HL-60 (cell line): ENCODE measurements around the gene STRA8.

Experiments used
- DNase-seq, 2 experiments: peaks; one replicate each; pipeline ENCODE4 v3.0.0-alpha.2; 2010 to 2020; ENCODE audit warnings: low read depth in 1 of 2, low spot score in 1 of 2
- H3K27ac ChIP-seq: fragments of 250-450 bp; sonication (Bioruptor Pico); replicated peaks from 2 replicates; pipeline ENCODE4 v1.5.1; 2020; ENCODE audit warnings: mild to moderate bottlenecking, moderate library complexity
- H3K27me3 ChIP-seq: fragments of 250-450 bp; sonication (Bioruptor Pico); 2 replicates; pipeline ENCODE4 v1.5.1; 2021; ENCODE audit warnings: mild to moderate bottlenecking, moderate library complexity; ENCODE audit not compliant: insufficient read depth, poor library complexity, severe bottlenecking
- H3K4me3 ChIP-seq: replicated peaks from 2 replicates; pipeline ENCODE4 v1.5.1; 2011; ENCODE audit warnings: mild to moderate bottlenecking, control low read depth, low read length; ENCODE audit not compliant: insufficient read depth
- CTCF ChIP-seq: IDR thresholded peaks from one replicate; pipeline ENCODE4 v1.5.1; 2011; ENCODE audit warnings: low read length, control low read depth, inconsistent platforms; ENCODE audit not compliant: insufficient read depth
- GABPA ChIP-seq: IDR thresholded peaks from 2 replicates; pipeline ENCODE4 v1.6.1; 2012; ENCODE audit warnings: low read depth
- POLR2AphosphoS5 ChIP-seq: IDR thresholded peaks from 2 replicates; pipeline ENCODE4 v1.6.1; 2012; ENCODE audit warnings: low read depth
- REST ChIP-seq: IDR thresholded peaks from 2 replicates; pipeline ENCODE4 v1.6.1; 2012; ENCODE audit warnings: low read depth; ENCODE audit not compliant: insufficient replicate concordance
- SPI1 ChIP-seq: IDR thresholded peaks from 2 replicates; pipeline ENCODE4 v1.6.1; 2012; ENCODE audit warnings: low read depth, mild to moderate bottlenecking, borderline replicate concordance

STRA8 gene

GRCh38 chr7:135290594-135290993, 57.0 kb downstream of the STRA8 start:
- TF ChIP-seq POLR2AphosphoS5 (no peak), CTCF (no peak), GABPA (no peak), REST (no peak), SPI1 (no peak)
- no peak overlapping the region for H3K4me3 ChIP-seq
- H3K27me3 ChIP-seq = no peaks in the 10 kb centered on the region
- no peak overlapping the region for H3K27ac ChIP-seq
- no peak for DNase-seq

- Histone ChIP-seq H3K27ac (no peak overlapping the region), H3K27me3 (no peaks in the 10 kb centered on the region), H3K4me3 (no peak overlapping the region)
- no peak for TF ChIP-seq GABPA
- no peak for TF ChIP-seq CTCF
- no peak for TF ChIP-seq POLR2AphosphoS5
- no peak for TF ChIP-seq SPI1
- no peak for TF ChIP-seq REST
- no peak for DNase-seq
Observed at GRCh38 chr7:135291809-135292253, 58.2 kb downstream of the STRA8 start.

GRCh38 chr7:135299235-135299634, 65.6 kb downstream of the STRA8 start:
- Histone ChIP-seq H3K4me3 (no peak overlapping the region), H3K27me3 (no peaks in the 10 kb centered on the region), H3K27ac (no peak overlapping the region)
- no peak for DNase-seq
- no peak for TF ChIP-seq SPI1
- no peak for TF ChIP-seq POLR2AphosphoS5
- TF ChIP-seq CTCF = no peak
- no peak for TF ChIP-seq REST
- no peak for TF ChIP-seq GABPA
